Gastrocnemius medialis (tissue), 4 donors: ENCODE data around the gene ODC1. TPM values are rescaled to one million over a fixed set of nuclear protein-coding genes. Genes with fewer than 3 reads are reported as not detected.

Source experiments
- ATAC-seq, 2 donors: fragments of 150-250 bp; one replicate each; pipeline ENCODE4 v1.9.1; 2016
- DNase-seq, 2 donors: peaks; one replicate each; pipeline ENCODE4 v3.0.0-alpha.2; 2019
- H3K27ac ChIP-seq, 4 donors: fragments of 200-600 bp; sonication (generic); 1 replicate in 1 of 4; 2 replicates in 3 of 4; pipeline ENCODE4 v1.5.1; 2016 to 2018; ENCODE audit warnings: mild to moderate bottlenecking in 2 of 4, moderate library complexity in 1 of 4
- H3K27me3 ChIP-seq, 3 donors: fragments of 200-600 bp; sonication (generic) in 2 of 3; 1 replicate in 1 of 3; 2 replicates in 2 of 3; pipeline versions ENCODE4 v1.5.1 to v1.6.0; 2016 to 2019; ENCODE audit warnings: mild to moderate bottlenecking in 1 of 3, moderate library complexity in 1 of 3
- H3K36me3 ChIP-seq, 2 donors: fragments of 200-600 bp; sonication (generic) in 1 of 2; one replicate each; pipeline ENCODE4 v1.5.1; 2017 to 2018
- H3K4me1 ChIP-seq, 2 donors: fragments of 200-600 bp; sonication (generic) in 1 of 2; one replicate each; pipeline ENCODE4 v1.5.1; 2016 to 2017; ENCODE audit warnings: mild to moderate bottlenecking in 2 of 2
- H3K4me3 ChIP-seq, 4 donors: fragments of 200-600 bp; sonication (generic) in 3 of 4; 1 replicate in 1 of 4; 2 replicates in 3 of 4; pipeline ENCODE4 v1.5.1; 2016 to 2019; ENCODE audit warnings: mild to moderate bottlenecking in 2 of 4
- H3K9me3 ChIP-seq, 3 donors: fragments of 200-600 bp; sonication (generic) in 2 of 3; 1 replicate in 1 of 3; 2 replicates in 2 of 3; pipeline ENCODE4 v1.5.1; 2016 to 2019
- POLR2A ChIP-seq, 2 donors: fragments of 450-650 bp; IDR thresholded peaks; one replicate each; pipeline ENCODE4 v1.6.1; 2017; ENCODE audit warnings: antibody characterized with exemption in 2 of 2, mild to moderate bottlenecking in 2 of 2, moderate library complexity in 2 of 2
- in situ Hi-C, 4 donors: fragments of 200-750 bp; cut with MboI; loops; one replicate each; pipeline versions ENCODE4 v1.15.0 to v1.8.0; 2017; ENCODE audit warnings: low sequenced_read_pairs in 4 of 4
- intact Hi-C: fragments of 100-400 bp; cut with DNase I; formaldehyde crosslinking; loops from one replicate; pipeline ENCODE4 v1.15.1; 2023; ENCODE audit warnings: low total_unique reads
- total RNA-seq, 4 donors: library from RNA; depleted of rRNA; stranded (reverse); fragments of >200 nt; gene quantifications; one replicate each; pipeline versions ENCODE4 v1.1.0 to v1.2.3, GENCODE V29; 2016
- TF ChIP-seq, protein P1 (sequence below), 5 experiments: fragments of 450-650 bp in 3 of 5; fragments of 200-600 bp in 2 of 5; sonication (generic) in 2 of 5; IDR thresholded peaks in 4 of 5; conservative IDR thresholded peaks in 1 of 5; 1 replicate in 4 of 5; 2 replicates in 1 of 5; pipeline ENCODE4 v1.5.1; 2016 to 2019; ENCODE audit warnings: antibody characterized with exemption in 5 of 5, mild to moderate bottlenecking in 3 of 5, moderate library complexity in 3 of 5

Gene ODC1
- total RNA-seq, 4 donors from 2014 or later, result 134 to 339 (median 255) TPM

DNA sequence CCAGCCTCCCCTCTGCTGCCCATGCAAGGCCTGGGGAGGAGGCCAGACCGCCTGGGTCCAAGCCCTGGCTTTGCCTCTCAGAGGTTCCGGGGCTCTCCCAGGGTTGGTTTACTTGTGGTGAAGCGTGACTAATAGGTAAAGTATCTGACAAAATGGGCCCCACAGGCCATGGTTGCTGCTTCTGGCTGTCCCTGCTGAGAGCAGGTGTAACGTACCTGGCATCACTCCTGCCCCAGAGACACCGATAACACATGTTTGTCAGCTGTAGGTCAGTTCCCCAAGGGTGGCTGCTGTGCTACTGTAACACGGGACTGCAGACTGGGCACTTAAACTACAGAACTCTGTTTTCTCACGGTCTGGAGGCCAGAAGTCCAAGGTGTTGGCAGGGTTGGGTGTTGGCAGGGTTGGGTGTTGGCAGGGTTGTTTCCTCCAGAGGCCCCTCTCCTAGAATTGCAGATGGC, 34.1 kb downstream of the ODC1 start:
- TF ChIP-seq, protein P1, sequence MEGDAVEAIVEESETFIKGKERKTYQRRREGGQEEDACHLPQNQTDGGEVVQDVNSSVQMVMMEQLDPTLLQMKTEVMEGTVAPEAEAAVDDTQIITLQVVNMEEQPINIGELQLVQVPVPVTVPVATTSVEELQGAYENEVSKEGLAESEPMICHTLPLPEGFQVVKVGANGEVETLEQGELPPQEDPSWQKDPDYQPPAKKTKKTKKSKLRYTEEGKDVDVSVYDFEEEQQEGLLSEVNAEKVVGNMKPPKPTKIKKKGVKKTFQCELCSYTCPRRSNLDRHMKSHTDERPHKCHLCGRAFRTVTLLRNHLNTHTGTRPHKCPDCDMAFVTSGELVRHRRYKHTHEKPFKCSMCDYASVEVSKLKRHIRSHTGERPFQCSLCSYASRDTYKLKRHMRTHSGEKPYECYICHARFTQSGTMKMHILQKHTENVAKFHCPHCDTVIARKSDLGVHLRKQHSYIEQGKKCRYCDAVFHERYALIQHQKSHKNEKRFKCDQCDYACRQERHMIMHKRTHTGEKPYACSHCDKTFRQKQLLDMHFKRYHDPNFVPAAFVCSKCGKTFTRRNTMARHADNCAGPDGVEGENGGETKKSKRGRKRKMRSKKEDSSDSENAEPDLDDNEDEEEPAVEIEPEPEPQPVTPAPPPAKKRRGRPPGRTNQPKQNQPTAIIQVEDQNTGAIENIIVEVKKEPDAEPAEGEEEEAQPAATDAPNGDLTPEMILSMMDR (IDR thresholded peaks at IDR 0.05 in 4 of 5, conservative IDR thresholded peaks at IDR 0.05 in 1 of 5), result no peak
- no peak for TF ChIP-seq POLR2A (IDR thresholded peaks at IDR 0.05)
- Histone ChIP-seq H3K4me1 (peaks cover 3% of the 10 kb centered on the region in 2 donors), H3K9me3 (no peaks in the 10 kb centered on the region), H3K36me3 (no peaks in the 10 kb centered on the region), H3K4me3 (no peak overlapping the region), H3K27ac (no peak overlapping the region), H3K27me3 (no peaks in the 10 kb centered on the region)
- in situ Hi-C loops, result loop anchor here in 3 of 4 donors (5.0 to 10.0 kb wide), 3 partner anchors 279 to 289 kb away; partner anchors contain the start of gene RRM2 (in 1 of the 3)
- intact Hi-C loops, result no loop called here
- ATAC-seq (no peak), DNase-seq (no peak)

DNA sequence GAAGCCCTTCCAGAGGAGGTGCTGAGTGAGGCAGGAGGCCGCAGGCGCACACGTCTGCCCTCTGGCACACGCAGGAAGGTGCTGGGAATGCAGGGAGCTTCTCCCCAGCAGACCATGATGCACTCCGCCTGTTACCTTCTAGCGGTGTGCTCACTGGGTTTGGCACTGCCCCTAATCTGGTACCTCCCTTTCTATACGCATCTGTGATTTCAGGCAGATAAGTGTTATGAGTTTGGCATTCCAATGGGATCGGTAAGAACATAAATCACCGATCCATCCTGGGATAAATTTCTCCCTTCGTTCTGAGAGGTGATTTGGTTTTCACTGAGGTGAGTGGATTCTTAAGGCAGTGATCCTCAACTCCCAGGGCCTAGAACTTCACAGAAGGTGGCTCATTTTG, 34.6 kb downstream of the ODC1 start:
- in situ Hi-C loops, result loop anchor here in 3 of 4 donors (5.0 to 10.0 kb wide), 3 partner anchors 279 to 289 kb away; partner anchors contain the start of gene RRM2 (in 1 of the 3)

DNA sequence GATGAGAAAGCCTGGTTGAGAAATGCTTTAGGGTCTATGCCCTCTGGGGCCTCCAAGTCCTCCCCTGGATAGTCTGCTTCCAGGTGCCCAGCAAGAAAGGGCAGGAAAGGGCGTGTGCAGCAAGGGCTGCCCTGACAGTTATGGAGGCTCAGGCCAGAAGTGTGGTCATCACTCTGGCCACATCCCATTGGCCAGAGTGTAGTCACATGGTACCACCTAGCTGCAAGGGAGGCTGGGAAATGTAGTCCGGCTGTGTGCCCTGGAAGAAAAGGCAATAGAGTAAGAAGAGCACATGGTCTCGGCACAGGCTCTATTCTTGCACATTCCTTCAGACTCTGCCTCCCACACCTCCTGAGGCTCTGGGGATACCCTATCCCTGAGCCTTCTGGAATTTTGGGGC, 35.7 kb downstream of the ODC1 start:
- TF ChIP-seq POLR2A (IDR thresholded peaks at IDR 0.05), result no peak
- TF ChIP-seq, protein P1 (IDR thresholded peaks at IDR 0.05 in 4 of 5, conservative IDR thresholded peaks at IDR 0.05 in 1 of 5), result no peak
- ATAC-seq, result peak in 1 of 2 donors; percentile 43

More for the DNA sequence above, 34.6 kb downstream of the ODC1 start:
- Histone ChIP-seq H3K4me3 (no peak overlapping the region), H3K27ac (no peak overlapping the region), H3K36me3 (no peaks in the 10 kb centered on the region), H3K4me1 (peaks cover 8 to 9% of the 10 kb centered on the region in 2 donors), H3K27me3 (no peaks in the 10 kb centered on the region), H3K9me3 (no peaks in the 10 kb centered on the region)
- ATAC-seq (no peak), DNase-seq (no peak)
- TF ChIP-seq, protein P1 (IDR thresholded peaks at IDR 0.05 in 4 of 5, conservative IDR thresholded peaks at IDR 0.05 in 1 of 5), result no peak
- no peak for TF ChIP-seq POLR2A (IDR thresholded peaks at IDR 0.05)
- intact Hi-C loops, result no loop called here

DNA sequence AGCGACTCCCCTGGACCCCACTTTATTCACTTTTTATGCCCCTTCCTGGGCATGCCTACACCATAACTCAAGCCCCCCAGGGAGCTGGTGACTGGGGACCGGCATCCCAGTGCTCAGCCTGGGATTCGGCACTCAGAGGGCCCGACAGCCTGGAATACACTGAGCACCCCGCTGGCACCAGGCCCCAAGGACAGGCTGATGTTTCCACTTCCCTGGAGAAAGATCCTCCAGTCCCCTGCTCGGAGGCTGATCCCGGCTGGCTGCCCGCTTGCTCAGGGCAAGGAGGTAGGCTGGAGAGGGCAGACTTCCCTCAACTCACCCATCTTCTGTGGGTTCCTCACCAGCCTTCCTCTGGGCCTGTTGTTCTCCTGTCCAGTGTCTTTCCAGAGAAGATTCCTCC, 36.6 kb downstream of the ODC1 start:
- in situ Hi-C loops, result loop anchor here in 3 of 4 donors (5.0 to 10.0 kb wide), 3 partner anchors 277 to 287 kb away; partner anchors contain the start of gene RRM2 (in 1 of the 3)
- no peak overlapping the region for H3K27ac ChIP-seq
- DNase-seq, result no peak

More for the DNA sequence above, 35.7 kb downstream of the ODC1 start:
- no peak overlapping the region for H3K27ac ChIP-seq
- H3K4me1 ChIP-seq, result peaks cover 19 to 20% of the 10 kb centered on the region in 2 donors
- intact Hi-C loops (no loop called here), in situ Hi-C loops (loop anchor here in 3 of 4 donors (5.0 to 10.0 kb wide), 3 partner anchors 278 to 288 kb away; partner anchors contain the start of gene RRM2 (in 1 of the 3))
- H3K9me3 ChIP-seq, result no peaks in the 10 kb centered on the region
- H3K27me3 ChIP-seq, result no peaks in the 10 kb centered on the region
- no peak overlapping the region for H3K4me3 ChIP-seq
- no peaks in the 10 kb centered on the region for H3K36me3 ChIP-seq
- DNase-seq, result peak in 1 of 2 donors; percentile 46

More for the DNA sequence above, 36.6 kb downstream of the ODC1 start:
- TF ChIP-seq POLR2A (IDR thresholded peaks at IDR 0.05), result no peak
- TF ChIP-seq, protein P1 (IDR thresholded peaks at IDR 0.05 in 4 of 5, conservative IDR thresholded peaks at IDR 0.05 in 1 of 5), result no peak
- H3K36me3 ChIP-seq, result no peaks in the 10 kb centered on the region
- no peaks in the 10 kb centered on the region for H3K27me3 ChIP-seq
- H3K9me3 ChIP-seq, result no peaks in the 10 kb centered on the region
- intact Hi-C loops, result no loop called here
- no peak for ATAC-seq
- no peak overlapping the region for H3K4me3 ChIP-seq
- H3K4me1 ChIP-seq, result peaks cover 27 to 28% of the 10 kb centered on the region in 2 donors
